GM12801 (cell line): ENCODE measurements around the gene ADISSP.

ENCODE experiments used
- CTCF ChIP-seq: IDR thresholded peaks from one replicate; pipeline ENCODE4 v1.5.1; 2011; ENCODE audit warnings: control low read depth; ENCODE audit not compliant: insufficient read length; ENCODE audit errors: extremely low read depth

Gene ADISSP

GRCh38 chr20:3734111-3734843 is 33.3 kb downstream of the ADISSP start:
- TF ChIP-seq CTCF = no peak

GRCh38 chr20:3733119-3733995 is 34.2 kb downstream of the ADISSP start:
- TF ChIP-seq CTCF = no peak

GRCh38 chr20:3732327-3733118 is 35.0 kb downstream of the ADISSP start, which contains the start of gene HSPA12B:
HSPA12B (plus strand) TSS chr20:3732685; CDS start chr20:3738675, 5,990 bp downstream.
- TF ChIP-seq CTCF = no peak

- TF ChIP-seq CTCF = no peak
These were observed 35.6 kb downstream of the ADISSP start for GRCh38 chr20:3731944-3732326.

- TF ChIP-seq CTCF = no peak
These were observed 36.5 kb downstream of the ADISSP start for GRCh38 chr20:3730803-3731672.

- no peak for TF ChIP-seq CTCF
These were observed 37.6 kb downstream of the ADISSP start for GRCh38 chr20:3729811-3730540.
